Trophoblast cell (in vitro differentiated cells and primary cell): ENCODE results near the gene IQCH.

Experiments
- DNase-seq, 2 donors: peaks; one replicate each; pipeline ENCODE4 v3.0.0-alpha.2; 2016
- H2AFZ ChIP-seq: 2 replicates; pipeline ENCODE4 v1.6.1; 2013; ENCODE audit warnings: low read length, moderate library complexity, mild to moderate bottlenecking; ENCODE audit not compliant: insufficient read depth, poor library complexity
- H2AK5ac ChIP-seq: 2 replicates; pipeline ENCODE4 v1.6.1; 2013; ENCODE audit warnings: mild to moderate bottlenecking, low read length
- H2BK120ac ChIP-seq: 2 replicates; pipeline ENCODE4 v1.6.1; 2013; ENCODE audit warnings: low read length, mild to moderate bottlenecking, moderate library complexity; ENCODE audit not compliant: insufficient read depth, poor library complexity
- H2BK12ac ChIP-seq: 2 replicates; pipeline ENCODE4 v1.6.1; 2013; ENCODE audit warnings: mild to moderate bottlenecking, low read length, moderate library complexity
- H2BK5ac ChIP-seq: 2 replicates; pipeline ENCODE4 v1.6.1; 2013; ENCODE audit warnings: low read length, low read depth, moderate library complexity, mild to moderate bottlenecking; ENCODE audit not compliant: poor library complexity
- H3K14ac ChIP-seq: 2 replicates; pipeline ENCODE4 v1.6.1; 2013; ENCODE audit warnings: mild to moderate bottlenecking, low read length
- H3K18ac ChIP-seq: 2 replicates; pipeline ENCODE4 v1.6.1; 2013; ENCODE audit warnings: mild to moderate bottlenecking, low read length
- H3K23ac ChIP-seq: 2 replicates; pipeline ENCODE4 v1.6.1; 2013; ENCODE audit warnings: low read length
- H3K27ac ChIP-seq: 2 replicates; pipeline ENCODE4 v1.5.1; 2013; ENCODE audit warnings: low read depth, mild to moderate bottlenecking, inconsistent platforms, low read length, moderate library complexity
- H3K27me3 ChIP-seq: 2 replicates; pipeline ENCODE4 v1.6.1; 2013; ENCODE audit warnings: inconsistent platforms, mild to moderate bottlenecking, low read length, moderate library complexity; ENCODE audit not compliant: insufficient read depth
- H3K36me3 ChIP-seq, 2 experiments: 1 replicate in 1 of 2; 2 replicates in 1 of 2; pipeline ENCODE4 v1.6.1; 2013; ENCODE audit warnings: low read length in 2 of 2, mild to moderate bottlenecking in 2 of 2, moderate library complexity in 1 of 2; ENCODE audit not compliant: insufficient read depth in 2 of 2, control insufficient read depth in 1 of 2
- H3K4ac ChIP-seq: 2 replicates; pipeline ENCODE4 v1.6.1; 2013; ENCODE audit warnings: low read depth, mild to moderate bottlenecking, low read length, moderate library complexity
- H3K4me1 ChIP-seq, 2 experiments: 1 replicate in 1 of 2; 2 replicates in 1 of 2; pipeline ENCODE4 v1.6.1; 2013; ENCODE audit warnings: low read length in 2 of 2, mild to moderate bottlenecking in 2 of 2, moderate library complexity in 1 of 2; ENCODE audit not compliant: insufficient read depth in 2 of 2, control insufficient read depth in 1 of 2
- H3K4me2 ChIP-seq: 2 replicates; pipeline ENCODE4 v1.6.1; 2013; ENCODE audit warnings: inconsistent platforms, mild to moderate bottlenecking, low read length, moderate library complexity
- H3K4me3 ChIP-seq: 2 replicates; pipeline ENCODE4 v1.5.1; 2013; ENCODE audit warnings: mild to moderate bottlenecking, low read depth, low read length, inconsistent platforms
- H3K79me1 ChIP-seq: one replicate; pipeline ENCODE4 v1.6.1; 2013; ENCODE audit warnings: low read length
- H3K79me2 ChIP-seq: 2 replicates; pipeline ENCODE4 v1.6.1; 2013; ENCODE audit warnings: low read length, mild to moderate bottlenecking; ENCODE audit not compliant: control insufficient read depth, insufficient read depth, poor library complexity
- H3K9ac ChIP-seq: 2 replicates; pipeline ENCODE4 v1.6.1; 2013; ENCODE audit warnings: mild to moderate bottlenecking, low read length
- H3K9me3 ChIP-seq: 2 replicates; pipeline ENCODE4 v1.6.1; 2013; ENCODE audit warnings: low read depth, mild to moderate bottlenecking, control low read depth, inconsistent platforms, low read length; ENCODE audit not compliant: insufficient read depth
- H4K12ac ChIP-seq: 2 replicates; pipeline ENCODE4 v1.6.1; 2013; ENCODE audit warnings: low read depth, mild to moderate bottlenecking, low read length, moderate library complexity
- H4K8ac ChIP-seq: 2 replicates; pipeline ENCODE4 v1.6.1; 2013; ENCODE audit warnings: low read depth, mild to moderate bottlenecking, low read length, moderate library complexity
- H4K91ac ChIP-seq: one replicate; pipeline ENCODE4 v1.6.1; 2013; ENCODE audit warnings: low read depth, mild to moderate bottlenecking, low read length, moderate library complexity
- whole genome bisulfite sequencing: extraction: QIAGEN DNeasy Blood & Tissue Kit; methylation state at CpG from one replicate; pipeline ENCODE4 v1.1.7; 2013; ENCODE audit warnings: missing lambda C conversion rate; ENCODE audit not compliant: insufficient read length, insufficient coverage; ENCODE audit errors: extremely low coverage; 5-methylcytosine and 5-hydroxymethylcytosine counted together

IQCH gene

DNA sequence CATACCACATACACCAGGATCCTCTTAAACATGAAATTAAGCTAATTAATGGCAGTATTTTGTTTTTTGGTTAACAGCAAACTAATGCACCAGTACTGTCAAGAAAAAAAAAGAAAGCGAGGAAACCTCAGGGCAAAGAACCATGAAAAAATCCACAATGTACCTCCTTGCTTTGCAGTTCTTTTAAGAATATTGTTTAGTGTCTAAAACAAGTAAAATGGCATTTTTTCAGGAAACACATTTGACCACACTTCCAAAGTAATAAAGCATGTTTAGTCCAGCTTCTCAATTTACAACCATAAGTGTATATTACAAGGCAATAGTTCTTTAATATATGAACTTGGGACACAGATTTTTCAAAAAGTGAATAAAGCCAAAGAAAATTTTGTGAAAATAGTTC, 26.7 kb upstream of the IQCH start:
- no CpG with 5 or more reads among the region's 1 CpG for WGBS
- Histone ChIP-seq H2BK120ac (no peak overlapping the region), H2AFZ (no peak overlapping the region), H3K9me3 (no peaks in the 10 kb centered on the region), H3K4me3 (no peak overlapping the region), H2BK12ac (no peak overlapping the region), H2AK5ac (no peak overlapping the region), H3K36me3 (peaks cover 3 to 4% of the 10 kb centered on the region in 2 experiments), H4K8ac (no peak overlapping the region), H3K9ac (no peak overlapping the region), H3K18ac (no peak overlapping the region), H3K14ac (no peak overlapping the region), H3K79me2 (no peaks in the 10 kb centered on the region), H3K4me1 (peaks cover 0 to 4% of the 10 kb centered on the region in 2 experiments), H4K91ac (no peak overlapping the region), H4K12ac (no peak overlapping the region), H3K27ac (no peak overlapping the region), H3K23ac (no peak overlapping the region), H3K79me1 (no peaks in the 10 kb centered on the region), H3K27me3 (no peaks in the 10 kb centered on the region), H3K4me2 (no peak overlapping the region), H3K4ac (no peak overlapping the region), H2BK5ac (no peak overlapping the region)
- no peak for DNase-seq

- Histone ChIP-seq H2BK5ac (no peak overlapping the region), H3K18ac (no peak overlapping the region), H3K36me3 (peaks cover 3 to 4% of the 10 kb centered on the region in 2 experiments), H3K27ac (no peak overlapping the region), H3K27me3 (no peaks in the 10 kb centered on the region), H2AFZ (no peak overlapping the region), H4K12ac (no peak overlapping the region), H3K79me2 (no peaks in the 10 kb centered on the region), H3K9me3 (no peaks in the 10 kb centered on the region), H3K4me2 (no peak overlapping the region), H3K4me1 (peaks cover 0 to 4% of the 10 kb centered on the region in 2 experiments), H3K9ac (no peak overlapping the region), H2BK12ac (no peak overlapping the region), H2BK120ac (no peak overlapping the region), H3K23ac (no peak overlapping the region), H3K4me3 (no peak overlapping the region), H2AK5ac (no peak overlapping the region), H4K91ac (no peak overlapping the region), H3K4ac (no peak overlapping the region), H3K14ac (no peak overlapping the region), H4K8ac (no peak overlapping the region), H3K79me1 (no peaks in the 10 kb centered on the region)
- DNase-seq: no peak
- no CpG with 5 or more reads among the region's 1 CpG for WGBS
Observed at GRCh38 chr15:67228286-67228685, 26.3 kb upstream of the IQCH start.

GRCh38 chr15:67230504-67230903, 24.1 kb upstream of the IQCH start:
- no peak for DNase-seq
- Histone ChIP-seq H3K36me3 (peaks cover 3 to 4% of the 10 kb centered on the region in 2 experiments), H3K27ac (no peak overlapping the region), H2BK5ac (no peak overlapping the region), H3K18ac (no peak overlapping the region), H2AK5ac (no peak overlapping the region), H3K23ac (no peak overlapping the region), H4K91ac (no peak overlapping the region), H2BK120ac (no peak overlapping the region), H3K9me3 (no peaks in the 10 kb centered on the region), H3K14ac (no peak overlapping the region), H3K4me3 (no peak overlapping the region), H2BK12ac (no peak overlapping the region), H3K79me2 (no peaks in the 10 kb centered on the region), H4K8ac (no peak overlapping the region), H4K12ac (no peak overlapping the region), H3K4ac (no peak overlapping the region), H3K27me3 (no peaks in the 10 kb centered on the region), H3K9ac (no peak overlapping the region), H2AFZ (no peak overlapping the region), H3K4me1 (peaks cover 0 to 4% of the 10 kb centered on the region in 2 experiments), H3K4me2 (no peak overlapping the region), H3K79me1 (no peaks in the 10 kb centered on the region)
- WGBS: no CpG with 5 or more reads among the region's 2 CpGs

DNA sequence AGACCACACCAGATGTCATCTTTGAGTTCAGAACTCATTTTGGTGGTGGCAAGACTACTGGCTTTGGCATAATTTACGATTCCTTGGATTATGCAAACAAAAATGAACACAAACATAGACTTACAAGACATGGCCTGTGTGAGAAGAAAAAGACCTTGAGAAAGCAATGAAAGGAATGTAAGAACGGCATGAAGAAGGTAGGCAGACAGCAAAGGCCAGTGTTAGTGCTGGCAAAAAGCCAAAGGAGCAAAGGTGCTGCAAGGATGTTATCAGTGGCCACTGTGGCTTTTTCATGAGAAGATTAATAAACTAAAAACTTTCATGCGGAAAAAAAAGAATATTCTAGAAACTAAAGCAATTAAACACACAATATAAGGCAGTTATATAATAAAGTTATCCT, 22.0 kb upstream of the IQCH start:
- Histone ChIP-seq H2BK12ac (no peak overlapping the region), H3K9ac (no peak overlapping the region)
- no CpG with 5 or more reads among the region's 3 CpGs for WGBS

More for the DNA sequence above, 22.0 kb upstream of the IQCH start:
- no peak overlapping the region for H3K4me3 ChIP-seq
- no peak overlapping the region for H2BK5ac ChIP-seq
- H3K4me1 ChIP-seq: peaks cover 0 to 4% of the 10 kb centered on the region in 2 experiments
- H3K36me3 ChIP-seq: peaks cover 2 to 3% of the 10 kb centered on the region in 2 experiments
- peak; percentile 15 to 72 for DNase-seq
- no peaks in the 10 kb centered on the region for H3K9me3 ChIP-seq
- no peak overlapping the region for H3K23ac ChIP-seq
- no peaks in the 10 kb centered on the region for H3K79me1 ChIP-seq
- no peak overlapping the region for H2BK120ac ChIP-seq
- H3K14ac ChIP-seq: no peak overlapping the region
- no peak overlapping the region for H2AFZ ChIP-seq
- H4K91ac ChIP-seq: no peak overlapping the region
- no peak overlapping the region for H3K27ac ChIP-seq
- H4K8ac ChIP-seq: no peak overlapping the region
- no peak overlapping the region for H4K12ac ChIP-seq
- no peaks in the 10 kb centered on the region for H3K79me2 ChIP-seq
- no peaks in the 10 kb centered on the region for H3K27me3 ChIP-seq
- H2AK5ac ChIP-seq: no peak overlapping the region
- no peak overlapping the region for H3K18ac ChIP-seq
- H3K4me2 ChIP-seq: no peak overlapping the region
- H3K4ac ChIP-seq: no peak overlapping the region
